ENCODE data around the gene PSMB9.

GRCh38 chr6:32906539-32906938 is 52.5 kb downstream of the PSMB9 start:
- TF ChIP-seq CTCF (IDR thresholded peaks at IDR 0.05; ENCODE audit: poor library complexity) (no peak), EZH2 (IDR thresholded peaks at IDR 0.05; ENCODE audit: borderline replicate concordance) (no peak), EZH2phosphoT487 (IDR thresholded peaks at IDR 0.05; ENCODE audit: low read depth, severe bottlenecking, unreplicated experiment) (no peak)
